Activated naive CD4-positive, alpha-beta T cell treated with anti-CD3 and anti-CD28 coated beads, Interleukin-2, amount 50 U/mL, for 24 hours (primary cell): Measurements from ENCODE around the gene BRMS1L.
"Not testable (repeated sequence)": the region's sequence is repeated elsewhere in the genome, so short reads cannot be mapped to it uniquely, and the experiment has no call there.

Experiments
- H3K27ac Mint-ChIP-seq: one replicate; pipeline ENCODE4 v1.8.0; 2021; ENCODE audit warnings: mild to moderate bottlenecking, mixed read lengths
- H3K27me3 Mint-ChIP-seq: one replicate; pipeline ENCODE4 v1.8.0; 2021; ENCODE audit warnings: mixed read lengths
- H3K36me3 Mint-ChIP-seq: one replicate; pipeline ENCODE4 v1.8.0; 2021; ENCODE audit warnings: mixed read lengths
- H3K4me1 Mint-ChIP-seq: one replicate; pipeline ENCODE4 v1.8.0; 2021; ENCODE audit warnings: mixed read lengths
- H3K4me3 Mint-ChIP-seq: one replicate; pipeline ENCODE4 v1.8.0; 2021; ENCODE audit warnings: mild to moderate bottlenecking, mixed read lengths
- H3K9me3 Mint-ChIP-seq: one replicate; pipeline ENCODE4 v1.8.0; 2021; ENCODE audit warnings: mixed read lengths

Gene BRMS1L

GRCh38 chr14:35826218-35826951 lies at the start of gene BRMS1L:
Gene BRMS1L (plus strand): TSS chr14:35826338. CDS start chr14:35826517, 179 bp downstream.
- Mint-ChIP-seq H3K4me1 (peaks cover 26% of the 10 kb centered on the region), H3K27ac (peak within 1 kb of the TSS; percentile 74), H3K9me3 (no peaks in the 10 kb centered on the region), H3K4me3 (peak within 1 kb of the TSS; percentile 86), H3K36me3 (peaks cover 2% of the 10 kb centered on the region), H3K27me3 (no peaks in the 10 kb centered on the region)

DNA sequence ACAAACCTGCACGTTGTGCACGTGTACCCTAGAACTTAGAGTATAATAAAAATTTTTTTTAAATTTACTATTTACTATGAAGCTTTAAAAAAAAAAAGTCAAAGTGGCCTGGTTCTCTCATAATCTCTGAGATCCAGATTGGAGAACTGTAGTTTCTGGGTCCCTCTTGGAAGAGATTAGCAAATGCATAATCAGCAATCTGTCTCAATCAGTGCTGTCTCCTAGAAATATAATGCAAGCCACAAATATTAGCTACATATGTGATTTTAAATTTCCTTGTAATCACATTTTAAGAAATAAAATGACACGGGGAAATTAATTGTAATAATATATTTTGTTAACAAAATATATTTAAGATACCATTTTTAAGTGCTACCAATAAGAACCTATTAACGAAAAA lies 49.3 kb upstream of the BRMS1L start:
- Mint-ChIP-seq H3K4me1 (peaks cover 18% of the 10 kb centered on the region), H3K36me3 (peaks cover 17% of the 10 kb centered on the region), H3K9me3 (peaks cover 12% of the 10 kb centered on the region), H3K4me3 (no peak overlapping the region), H3K27me3 (no peaks in the 10 kb centered on the region), H3K27ac (no peak overlapping the region)

GRCh38 chr14:35777550-35777949 lies 48.6 kb upstream of the BRMS1L start:
- H3K27ac Mint-ChIP-seq, result not testable (repeated sequence)

DNA sequence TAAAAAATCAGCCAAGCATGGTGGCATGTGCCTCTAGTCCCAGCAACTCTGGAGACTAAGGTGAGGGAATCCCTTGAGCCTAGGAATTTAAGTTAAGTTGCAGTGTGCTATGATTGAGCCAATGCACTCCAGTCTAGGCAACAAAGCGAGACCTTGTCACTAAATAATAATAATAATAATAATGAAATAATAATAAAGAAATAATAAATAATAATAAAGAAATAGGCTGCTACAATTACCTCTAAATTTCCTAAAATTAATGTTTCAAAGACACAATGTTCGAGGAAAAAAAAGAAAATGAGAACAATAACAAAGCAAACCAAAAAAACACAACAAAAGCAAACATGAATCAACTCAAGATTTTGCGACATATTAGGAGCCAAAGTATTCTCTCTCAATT lies 46.8 kb upstream of the BRMS1L start:
- no peak overlapping the region for H3K27ac Mint-ChIP-seq
- H3K27me3 Mint-ChIP-seq, result no peaks in the 10 kb centered on the region
- peaks cover 12% of the 10 kb centered on the region for H3K9me3 Mint-ChIP-seq
- H3K4me1 Mint-ChIP-seq, result peaks cover 24% of the 10 kb centered on the region
- no peak overlapping the region for H3K4me3 Mint-ChIP-seq
- H3K36me3 Mint-ChIP-seq, result peaks cover 22% of the 10 kb centered on the region

More at GRCh38 chr14:35777550-35777949, 48.6 kb upstream of the BRMS1L start:
- Mint-ChIP-seq H3K36me3 (peaks cover 17% of the 10 kb centered on the region), H3K4me1 (peaks cover 18% of the 10 kb centered on the region), H3K9me3 (peaks cover 12% of the 10 kb centered on the region)
- not testable (repeated sequence) for H3K4me3 Mint-ChIP-seq, H3K27me3 Mint-ChIP-seq

DNA sequence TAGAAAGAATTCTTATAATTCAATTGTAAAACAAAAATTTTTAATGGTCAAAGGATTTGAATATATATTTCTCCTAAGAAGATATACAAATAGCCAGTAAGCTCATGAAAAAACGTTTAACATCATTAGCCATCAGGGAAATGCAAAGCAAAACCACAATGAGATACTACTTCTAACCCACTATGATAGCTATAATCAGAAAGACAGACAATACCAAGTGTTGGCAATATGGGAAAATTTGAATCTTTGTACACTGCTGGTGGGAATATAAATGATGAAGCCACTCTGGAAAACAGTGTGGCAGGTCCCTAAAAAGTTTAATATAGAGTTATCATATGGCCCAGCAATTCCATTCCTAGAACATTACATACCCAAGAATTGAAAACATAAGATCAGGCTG lies 42.4 kb upstream of the BRMS1L start:
- H3K36me3 Mint-ChIP-seq, result peaks cover 25% of the 10 kb centered on the region
- peaks cover 12% of the 10 kb centered on the region for H3K9me3 Mint-ChIP-seq
- H3K27me3 Mint-ChIP-seq, result no peaks in the 10 kb centered on the region
- no peak overlapping the region for H3K27ac Mint-ChIP-seq
- H3K4me3 Mint-ChIP-seq, result no peak overlapping the region
- peaks cover 36% of the 10 kb centered on the region for H3K4me1 Mint-ChIP-seq

- no peaks in the 10 kb centered on the region for H3K27me3 Mint-ChIP-seq
- peaks cover 25% of the 10 kb centered on the region for H3K36me3 Mint-ChIP-seq
- H3K4me3 Mint-ChIP-seq, result no peak overlapping the region
- H3K27ac Mint-ChIP-seq, result no peak overlapping the region
- peaks cover 52% of the 10 kb centered on the region for H3K4me1 Mint-ChIP-seq
- H3K9me3 Mint-ChIP-seq, result no peaks in the 10 kb centered on the region
Measured at GRCh38 chr14:35786856-35787255, 39.3 kb upstream of the BRMS1L start.

- Mint-ChIP-seq H3K4me3 (no peak overlapping the region), H3K27me3 (no peaks in the 10 kb centered on the region), H3K4me1 (peaks cover 42% of the 10 kb centered on the region), H3K36me3 (peaks cover 20% of the 10 kb centered on the region), H3K9me3 (no peaks in the 10 kb centered on the region), H3K27ac (no peak overlapping the region)
Measured at GRCh38 chr14:35789651-35790050, 36.5 kb upstream of the BRMS1L start.

DNA sequence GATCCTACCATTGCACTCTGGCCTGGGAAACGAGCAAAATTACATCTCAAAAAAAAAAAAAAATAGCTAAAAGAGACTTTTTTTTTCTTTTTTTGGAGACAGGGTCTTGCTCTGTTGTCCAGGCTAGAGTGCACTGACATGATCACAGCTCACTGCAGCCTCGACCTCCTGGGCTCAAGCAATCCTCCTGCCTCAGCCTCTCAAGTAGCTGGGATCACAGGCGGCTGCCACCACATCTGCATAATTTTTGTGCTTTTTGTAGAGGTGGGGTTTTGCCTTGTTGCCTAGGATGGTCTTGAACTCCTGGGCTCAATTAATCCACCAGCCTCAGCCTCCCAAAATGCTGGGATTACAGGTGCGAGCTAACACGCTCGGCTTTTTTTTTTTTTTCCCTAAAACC lies 28.3 kb upstream of the BRMS1L start:
- peaks cover 9% of the 10 kb centered on the region for H3K36me3 Mint-ChIP-seq
- H3K27ac Mint-ChIP-seq, result no peak overlapping the region
- no peak overlapping the region for H3K4me3 Mint-ChIP-seq
- H3K27me3 Mint-ChIP-seq, result no peaks in the 10 kb centered on the region
- H3K9me3 Mint-ChIP-seq, result no peaks in the 10 kb centered on the region
- peaks cover 64% of the 10 kb centered on the region for H3K4me1 Mint-ChIP-seq

GRCh38 chr14:35806006-35806907 lies 19.9 kb upstream of the BRMS1L start:
- no peaks in the 10 kb centered on the region for H3K9me3 Mint-ChIP-seq
- no peaks in the 10 kb centered on the region for H3K27me3 Mint-ChIP-seq
- H3K36me3 Mint-ChIP-seq, result peaks cover 11% of the 10 kb centered on the region
- no peak overlapping the region for H3K27ac Mint-ChIP-seq
- peak overlapping the region; percentile 100 for H3K4me3 Mint-ChIP-seq
- peaks cover 58% of the 10 kb centered on the region for H3K4me1 Mint-ChIP-seq

- peaks cover 48% of the 10 kb centered on the region for H3K4me1 Mint-ChIP-seq
- peak overlapping the region; percentile 80 for H3K27ac Mint-ChIP-seq
- H3K4me3 Mint-ChIP-seq, result peak overlapping the region; percentile 100
- H3K9me3 Mint-ChIP-seq, result no peaks in the 10 kb centered on the region
- H3K27me3 Mint-ChIP-seq, result no peaks in the 10 kb centered on the region
- H3K36me3 Mint-ChIP-seq, result peaks cover 10% of the 10 kb centered on the region
Measured at GRCh38 chr14:35807131-35807961, 18.8 kb upstream of the BRMS1L start.

- Mint-ChIP-seq H3K4me1 (peaks cover 41% of the 10 kb centered on the region), H3K9me3 (no peaks in the 10 kb centered on the region), H3K27ac (peak overlapping the region; percentile 94), H3K36me3 (peaks cover 6% of the 10 kb centered on the region), H3K4me3 (peak overlapping the region; percentile 100), H3K27me3 (no peaks in the 10 kb centered on the region)
Measured at GRCh38 chr14:35808076-35808637, 18.0 kb upstream of the BRMS1L start.

DNA sequence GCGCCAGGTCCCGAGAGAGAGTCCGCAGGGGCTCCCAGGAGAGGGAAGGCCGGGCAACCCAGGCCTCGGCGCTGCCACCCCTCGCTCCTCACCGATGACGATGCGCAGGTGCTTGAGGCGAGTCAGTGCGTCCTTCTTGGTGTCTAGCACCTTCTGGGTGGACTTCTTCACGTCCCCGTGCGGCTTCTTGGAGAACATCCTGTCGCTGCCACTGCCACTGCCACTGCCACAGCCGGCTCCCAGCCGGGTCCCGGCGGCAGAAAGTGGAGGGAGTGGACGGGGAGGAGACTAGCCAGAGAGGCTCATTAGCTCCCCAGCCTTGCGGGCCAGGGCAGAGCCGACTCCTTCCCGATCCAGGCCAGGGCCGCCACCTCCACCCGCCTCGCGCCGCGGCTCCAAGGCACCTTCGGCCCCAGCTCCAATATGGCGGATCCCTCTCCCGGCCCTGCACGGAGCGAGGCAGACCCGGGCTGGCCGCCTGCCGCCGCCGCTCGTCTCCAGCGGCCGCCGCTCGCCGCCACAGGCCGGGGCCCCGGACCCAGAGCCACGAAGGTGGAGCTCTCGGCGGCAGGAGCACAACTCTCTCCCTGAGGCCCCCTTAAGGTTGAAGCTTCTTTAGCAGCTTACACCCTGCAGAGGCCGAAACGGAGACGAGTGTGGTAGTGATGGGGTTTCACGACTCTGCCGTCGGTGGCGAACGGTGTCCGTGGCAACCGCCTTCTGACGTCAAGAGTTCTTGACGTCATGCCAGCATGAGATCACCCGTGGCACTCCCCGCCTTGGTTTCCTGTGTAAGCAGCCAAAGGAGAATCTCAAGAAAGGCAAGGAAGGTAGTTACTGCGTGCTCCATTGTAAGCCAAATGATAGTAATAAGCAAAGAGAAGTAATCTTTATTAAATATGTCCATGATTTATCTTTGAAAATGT lies 17.2 kb upstream of the BRMS1L start, which contains the start of gene RALGAPA1:
TSS of gene RALGAPA1 (minus strand) at position 658 of the 926 bp plus-strand sequence. CDS start at position 198, 460 bp downstream.
- H3K4me3 Mint-ChIP-seq, result peak within 1 kb of the TSS; percentile 100
- H3K36me3 Mint-ChIP-seq, H3K9me3 Mint-ChIP-seq, H3K27me3 Mint-ChIP-seq: not testable (repeated sequence)
- peak within 1 kb of the TSS; percentile 94 for H3K27ac Mint-ChIP-seq
- H3K4me1 Mint-ChIP-seq, result peaks cover 41% of the 10 kb centered on the region

DNA sequence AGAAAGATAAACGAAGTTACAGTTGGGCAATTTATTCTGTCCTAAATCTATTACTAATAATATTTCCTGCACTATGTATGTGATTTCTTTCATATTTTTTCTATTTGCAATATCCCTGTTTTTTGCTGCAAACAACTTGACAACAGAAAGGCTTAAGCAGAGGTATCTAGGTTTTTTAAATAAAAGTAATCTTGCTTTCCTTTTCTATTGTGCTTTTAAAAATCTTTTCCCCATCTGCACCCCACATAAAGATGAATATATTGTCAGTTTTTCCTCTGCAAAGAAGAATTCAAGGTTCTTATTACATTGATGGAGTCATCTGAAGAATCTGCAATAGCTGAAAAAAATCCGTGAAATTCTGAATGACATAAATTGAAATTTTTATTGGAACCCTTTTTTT lies 16.5 kb upstream of the BRMS1L start:
- Mint-ChIP-seq H3K4me3 (peak overlapping the region; percentile 80), H3K27ac (no peak overlapping the region)

DNA sequence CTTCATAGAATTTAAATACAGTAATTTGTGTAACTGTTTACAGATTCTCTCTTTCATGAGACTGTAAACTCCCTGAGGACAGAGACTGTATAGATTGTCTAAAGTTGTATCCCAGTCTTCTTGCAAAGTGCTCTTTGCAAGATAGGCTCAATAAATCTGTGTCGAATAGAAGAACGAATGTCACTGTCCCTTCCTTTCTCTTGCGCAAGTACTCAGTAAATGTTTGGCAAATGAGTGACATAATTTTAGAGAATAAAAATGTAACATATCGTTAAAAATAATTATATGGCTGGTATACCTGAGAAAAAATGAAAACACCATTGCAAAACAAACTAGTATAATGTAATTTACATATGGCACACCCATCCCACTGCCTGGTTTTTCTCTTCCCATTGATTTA lies 15.2 kb upstream of the BRMS1L start:
- H3K4me3 Mint-ChIP-seq, result no peak overlapping the region
- no peak overlapping the region for H3K27ac Mint-ChIP-seq
- no peaks in the 10 kb centered on the region for H3K27me3 Mint-ChIP-seq
- no peaks in the 10 kb centered on the region for H3K9me3 Mint-ChIP-seq
- peaks cover 34% of the 10 kb centered on the region for H3K4me1 Mint-ChIP-seq
- H3K36me3 Mint-ChIP-seq, result no peaks in the 10 kb centered on the region

More for the DNA sequence above, 16.5 kb upstream of the BRMS1L start:
- Mint-ChIP-seq H3K27me3 (no peaks in the 10 kb centered on the region), H3K9me3 (no peaks in the 10 kb centered on the region), H3K36me3 (peaks cover 2% of the 10 kb centered on the region), H3K4me1 (peaks cover 41% of the 10 kb centered on the region)
